Parathyroid adenoma (tissue), 2 donors: Measurements from ENCODE around the gene CYP26B1.

Source experiments
- H2AFZ ChIP-seq: fragments of 300-600 bp; sonication (generic); one replicate; pipeline ENCODE4 v1.7.0; 2017; ENCODE audit warnings: antibody characterized with exemption, mild to moderate bottlenecking
- H3K27ac ChIP-seq: fragments of 300-600 bp; sonication (generic); one replicate; pipeline ENCODE4 v1.7.0; 2017
- H3K27me3 ChIP-seq: fragments of 300-600 bp; sonication (generic); one replicate; pipeline ENCODE4 v1.7.0; 2017; ENCODE audit warnings: low read length; ENCODE audit not compliant: control insufficient read depth, insufficient read depth
- H3K36me3 ChIP-seq: fragments of 300-600 bp; sonication (generic); one replicate; pipeline ENCODE4 v1.7.0; 2017; ENCODE audit warnings: low read length; ENCODE audit not compliant: control insufficient read depth, insufficient read depth
- H3K4me1 ChIP-seq: fragments of 300-600 bp; sonication (generic); one replicate; pipeline ENCODE4 v1.7.0; 2017; ENCODE audit warnings: control low read depth
- H3K4me2 ChIP-seq: fragments of 300-600 bp; sonication (generic); one replicate; pipeline ENCODE4 v1.7.0; 2017; ENCODE audit warnings: low read length
- H3K4me3 ChIP-seq: fragments of 300-600 bp; sonication (generic); one replicate; pipeline ENCODE4 v1.7.0; 2017; ENCODE audit warnings: low read depth, low read length
- H3K79me2 ChIP-seq: fragments of 300-600 bp; sonication (generic); one replicate; pipeline ENCODE4 v1.7.0; 2017; ENCODE audit warnings: control low read depth
- H3K9ac ChIP-seq: fragments of 300-600 bp; sonication (generic); one replicate; pipeline ENCODE4 v1.7.0; 2017; ENCODE audit warnings: mild to moderate bottlenecking
- H3K9me3 ChIP-seq: fragments of 300-600 bp; sonication (generic); one replicate; pipeline ENCODE4 v1.7.0; 2017; ENCODE audit warnings: low read length; ENCODE audit not compliant: control insufficient read depth
- CTCF ChIP-seq: fragments of 300-600 bp; sonication (generic); IDR thresholded peaks from one replicate; pipeline ENCODE4 v1.7.0; 2017; ENCODE audit warnings: antibody characterized with exemption, mild to moderate bottlenecking
- donor health status: primary hyperparathyroidism.

Gene CYP26B1

GRCh38 chr2:72117718-72118117, 29.9 kb downstream of the CYP26B1 start:
- Histone ChIP-seq H3K79me2 (no peaks in the 10 kb centered on the region), H3K9ac (no peak overlapping the region), H3K27me3 (no peaks in the 10 kb centered on the region), H3K4me2 (no peak overlapping the region), H3K4me1 (no peaks in the 10 kb centered on the region), H2AFZ (no peak overlapping the region), H3K9me3 (no peaks in the 10 kb centered on the region), H3K27ac (no peak overlapping the region), H3K4me3 (no peak overlapping the region), H3K36me3 (no peaks in the 10 kb centered on the region)
- no peak for TF ChIP-seq CTCF

- no peaks in the 10 kb centered on the region for H3K9me3 ChIP-seq
These were observed 30.6 kb downstream of the CYP26B1 start for GRCh38 chr2:72117029-72117428.

GRCh38 chr2:72116081-72116533, 31.6 kb downstream of the CYP26B1 start:
- no peak overlapping the region for H2AFZ ChIP-seq
- no peaks in the 10 kb centered on the region for H3K27me3 ChIP-seq
- no peak overlapping the region for H3K4me2 ChIP-seq
- no peak overlapping the region for H3K27ac ChIP-seq
- H3K4me1 ChIP-seq = no peaks in the 10 kb centered on the region
- no peak for TF ChIP-seq CTCF
- H3K4me3 ChIP-seq = no peak overlapping the region
- no peak overlapping the region for H3K9ac ChIP-seq
- H3K36me3 ChIP-seq = no peaks in the 10 kb centered on the region
- no peaks in the 10 kb centered on the region for H3K9me3 ChIP-seq
- no peaks in the 10 kb centered on the region for H3K79me2 ChIP-seq

More at GRCh38 chr2:72117029-72117428, 30.6 kb downstream of the CYP26B1 start:
- no peaks in the 10 kb centered on the region for H3K79me2 ChIP-seq
- H3K4me2 ChIP-seq = no peak overlapping the region
- H3K27me3 ChIP-seq = no peaks in the 10 kb centered on the region
- TF ChIP-seq CTCF = no peak
- H3K36me3 ChIP-seq = no peaks in the 10 kb centered on the region
- H3K27ac ChIP-seq = no peak overlapping the region
- no peak overlapping the region for H2AFZ ChIP-seq
- no peak overlapping the region for H3K4me3 ChIP-seq
- no peaks in the 10 kb centered on the region for H3K4me1 ChIP-seq
- H3K9ac ChIP-seq = no peak overlapping the region

- Histone ChIP-seq H3K4me2 (no peak overlapping the region), H3K79me2 (no peaks in the 10 kb centered on the region), H3K27ac (no peak overlapping the region), H2AFZ (no peak overlapping the region), H3K27me3 (no peaks in the 10 kb centered on the region), H3K9ac (no peak overlapping the region), H3K36me3 (no peaks in the 10 kb centered on the region), H3K9me3 (no peaks in the 10 kb centered on the region), H3K4me3 (no peak overlapping the region), H3K4me1 (no peaks in the 10 kb centered on the region)
- no peak for TF ChIP-seq CTCF
These were observed 32.3 kb downstream of the CYP26B1 start for GRCh38 chr2:72115110-72116080.
